ENCODE measurements around the gene HFE. TPM values are rescaled to one million over a fixed set of nuclear protein-coding genes. Genes with fewer than 3 reads are reported as not detected.

The HFE gene
- total RNA-seq, 2 donors from 2014 or later: 3.1 to 6.4 TPM

DNA sequence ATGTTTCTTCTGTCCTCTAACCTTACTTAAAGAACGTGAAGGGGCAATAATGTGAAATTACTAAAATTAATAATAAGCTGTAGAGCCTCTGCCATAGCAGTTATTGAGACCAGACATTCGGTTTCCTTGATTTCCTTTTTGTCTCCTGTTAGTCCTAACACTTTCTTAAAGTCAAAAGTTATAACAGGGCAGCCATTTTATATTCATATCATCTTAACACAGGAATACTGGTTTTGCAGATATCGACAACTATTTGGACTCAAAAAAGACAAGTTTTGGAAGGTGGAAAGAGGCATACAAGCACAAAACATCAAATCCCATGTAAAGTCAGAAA, 33.5 kb downstream of the HFE start:
- H3K4me1 ChIP-seq: peaks cover 0 to 6% of the 10 kb centered on the region in 2 donors
- H3K4me3 ChIP-seq: no peak overlapping the region
- no peaks in the 10 kb centered on the region for H3K36me3 ChIP-seq
- TF ChIP-seq, protein P1, sequence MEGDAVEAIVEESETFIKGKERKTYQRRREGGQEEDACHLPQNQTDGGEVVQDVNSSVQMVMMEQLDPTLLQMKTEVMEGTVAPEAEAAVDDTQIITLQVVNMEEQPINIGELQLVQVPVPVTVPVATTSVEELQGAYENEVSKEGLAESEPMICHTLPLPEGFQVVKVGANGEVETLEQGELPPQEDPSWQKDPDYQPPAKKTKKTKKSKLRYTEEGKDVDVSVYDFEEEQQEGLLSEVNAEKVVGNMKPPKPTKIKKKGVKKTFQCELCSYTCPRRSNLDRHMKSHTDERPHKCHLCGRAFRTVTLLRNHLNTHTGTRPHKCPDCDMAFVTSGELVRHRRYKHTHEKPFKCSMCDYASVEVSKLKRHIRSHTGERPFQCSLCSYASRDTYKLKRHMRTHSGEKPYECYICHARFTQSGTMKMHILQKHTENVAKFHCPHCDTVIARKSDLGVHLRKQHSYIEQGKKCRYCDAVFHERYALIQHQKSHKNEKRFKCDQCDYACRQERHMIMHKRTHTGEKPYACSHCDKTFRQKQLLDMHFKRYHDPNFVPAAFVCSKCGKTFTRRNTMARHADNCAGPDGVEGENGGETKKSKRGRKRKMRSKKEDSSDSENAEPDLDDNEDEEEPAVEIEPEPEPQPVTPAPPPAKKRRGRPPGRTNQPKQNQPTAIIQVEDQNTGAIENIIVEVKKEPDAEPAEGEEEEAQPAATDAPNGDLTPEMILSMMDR (IDR thresholded peaks at IDR 0.05): no peak
- H3K9me3 ChIP-seq: no peaks in the 10 kb centered on the region
- H3K27ac ChIP-seq: no peak overlapping the region
- no peaks in the 10 kb centered on the region for H3K27me3 ChIP-seq
- DNase-seq (ENCODE audit: low spot score): no peak

DNA sequence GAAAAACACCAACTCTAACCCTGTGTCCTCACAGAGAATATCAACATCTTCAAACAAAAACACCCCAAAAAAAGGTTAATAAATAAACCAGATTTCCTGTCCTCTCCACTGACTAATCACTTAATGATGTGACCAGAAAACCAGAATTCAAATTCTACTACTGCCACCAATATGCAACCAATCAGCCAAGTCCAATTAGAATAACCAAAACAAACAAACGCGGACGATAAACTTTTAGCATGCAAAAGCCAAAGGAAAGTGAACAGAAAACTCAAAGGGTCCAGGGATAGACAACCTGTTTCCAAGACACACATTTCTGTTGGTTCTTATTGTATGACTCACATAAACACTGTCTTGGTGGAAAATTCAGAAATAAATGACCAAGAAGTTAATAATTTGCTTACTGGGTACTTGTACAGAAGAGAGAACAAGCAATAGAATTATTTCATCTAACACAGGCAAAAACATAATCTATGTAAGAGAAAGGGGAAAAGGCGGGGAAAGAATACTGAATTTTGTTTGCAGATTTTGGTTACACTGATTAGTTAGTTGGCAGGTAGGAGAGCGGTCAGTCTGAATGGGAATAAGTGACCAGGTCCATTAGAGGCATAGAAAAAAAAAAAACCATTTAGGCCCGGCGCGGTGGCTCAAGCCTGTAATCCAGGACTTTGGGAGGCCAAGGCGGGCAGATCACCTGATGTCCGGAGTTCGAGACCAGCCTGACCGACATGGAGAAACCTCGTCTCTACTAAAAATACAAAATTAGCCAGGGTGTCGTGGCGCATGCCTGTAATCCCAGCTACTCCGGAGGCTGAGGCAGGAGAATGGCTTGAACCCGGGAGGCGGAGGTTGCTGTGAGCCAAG, 34.1 kb downstream of the HFE start:
- Histone ChIP-seq H3K36me3 (no peaks in the 10 kb centered on the region), H3K4me1 (peaks cover 0 to 6% of the 10 kb centered on the region in 2 donors), H3K27me3 (no peaks in the 10 kb centered on the region), H3K27ac (no peak overlapping the region), H3K4me3 (no peak overlapping the region), H3K9me3 (no peaks in the 10 kb centered on the region)
- DNase-seq (ENCODE audit: low spot score): no peak
- TF ChIP-seq, protein P1 (IDR thresholded peaks at IDR 0.05): no peak

DNA sequence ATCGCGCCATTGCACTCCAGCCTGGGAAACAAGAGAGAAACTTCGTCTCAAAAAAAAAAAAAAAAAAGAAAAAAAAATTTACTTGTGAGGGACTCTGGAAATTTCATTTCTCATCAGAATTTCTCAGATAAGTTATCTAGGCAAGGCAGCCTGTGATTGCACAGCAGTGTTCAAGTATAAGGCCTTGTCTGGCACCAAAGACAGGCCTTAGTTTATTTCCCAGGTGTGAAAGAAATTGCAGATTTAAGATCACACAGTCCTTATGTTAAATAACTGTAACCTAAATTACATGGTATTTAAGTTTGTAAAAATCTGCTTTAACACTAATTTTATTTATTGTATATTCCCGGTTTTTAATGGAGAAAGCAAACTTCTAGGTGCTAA, 34.8 kb downstream of the HFE start:
- peaks cover 0 to 9% of the 10 kb centered on the region in 2 donors for H3K4me1 ChIP-seq
- no peak for DNase-seq (ENCODE audit: low spot score)
- peak overlapping the region; percentile 92 to 98 for H3K27ac ChIP-seq
- H3K4me3 ChIP-seq: no peak overlapping the region
- H3K9me3 ChIP-seq: no peaks in the 10 kb centered on the region
- no peaks in the 10 kb centered on the region for H3K27me3 ChIP-seq
- H3K36me3 ChIP-seq: no peaks in the 10 kb centered on the region
- TF ChIP-seq, protein P1 (IDR thresholded peaks at IDR 0.05): no peak

DNA sequence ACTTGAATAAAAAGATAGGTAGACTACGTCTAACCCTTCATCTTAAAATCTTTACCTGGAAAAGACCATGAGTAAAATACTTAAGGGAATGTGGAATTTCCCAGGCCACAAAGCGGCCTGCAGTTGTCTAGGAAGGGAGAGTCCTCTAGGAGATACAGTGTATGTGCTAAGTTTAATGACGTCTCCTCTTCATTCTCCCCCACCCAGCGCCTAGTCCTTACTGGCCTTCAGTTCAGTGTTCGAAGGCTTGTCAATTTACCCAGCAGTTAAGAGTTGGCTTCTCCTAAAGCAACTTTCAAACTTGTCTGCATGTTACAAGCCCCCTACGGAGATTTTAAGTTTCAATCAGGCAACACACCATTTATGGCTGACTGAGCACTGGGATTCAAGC, 35.2 kb downstream of the HFE start:
- TF ChIP-seq, protein P1 (IDR thresholded peaks at IDR 0.05): no peak
- H3K36me3 ChIP-seq: no peaks in the 10 kb centered on the region
- H3K27me3 ChIP-seq: no peaks in the 10 kb centered on the region
- DNase-seq (ENCODE audit: low spot score): no peak
- peaks cover 0 to 13% of the 10 kb centered on the region in 2 donors for H3K4me1 ChIP-seq
- peak overlapping the region; percentile 92 to 98 for H3K27ac ChIP-seq
- H3K4me3 ChIP-seq: peak overlapping the region; percentile 88 to 91
- no peaks in the 10 kb centered on the region for H3K9me3 ChIP-seq

DNA sequence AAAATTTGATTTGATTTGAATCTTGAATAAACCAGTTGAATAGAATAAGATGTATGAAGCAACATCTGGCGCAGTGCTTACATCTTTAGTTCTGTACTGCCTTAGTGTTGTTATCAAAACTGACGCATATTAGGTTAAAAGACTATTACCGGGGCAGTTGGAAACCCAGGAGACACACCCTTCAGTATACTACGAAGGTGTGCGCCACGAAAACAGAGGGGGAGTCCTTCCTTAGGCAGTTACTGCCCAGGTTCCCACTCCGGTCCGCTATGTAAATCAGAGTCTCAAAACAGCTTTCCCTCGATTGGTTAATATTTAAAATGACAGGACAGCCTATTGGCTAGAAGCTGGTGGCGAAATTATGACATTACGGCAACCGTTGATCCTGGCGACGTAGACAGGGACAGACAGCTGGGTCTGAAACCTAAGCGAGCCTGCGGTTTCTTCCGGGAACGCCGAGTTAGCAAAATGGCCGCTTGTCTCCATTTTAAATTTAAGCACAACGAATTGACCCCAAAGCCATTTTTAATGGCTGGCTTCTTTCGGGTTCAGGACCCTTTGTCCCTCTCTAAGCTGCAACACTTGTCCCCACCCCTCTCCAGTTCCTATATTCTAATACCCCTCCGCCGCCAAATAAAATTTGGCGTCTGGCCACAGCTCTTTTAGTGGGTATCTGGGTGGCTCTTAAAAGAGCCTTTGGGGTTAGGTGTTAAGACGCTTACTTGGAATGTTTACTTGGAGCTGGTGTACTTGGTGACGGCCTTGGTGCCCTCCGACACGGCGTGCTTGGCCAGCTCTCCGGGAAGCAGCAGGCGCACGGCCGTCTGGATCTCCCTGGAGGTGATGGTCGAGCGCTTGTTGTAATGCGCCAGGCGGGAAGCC, 35.8 kb downstream of the HFE start:
- TF ChIP-seq, protein P1 (IDR thresholded peaks at IDR 0.05): no peak
- no peaks in the 10 kb centered on the region for H3K9me3 ChIP-seq
- peaks cover 1% of the 10 kb centered on the region for H3K36me3 ChIP-seq
- peak; percentile 98 for DNase-seq (ENCODE audit: low spot score)
- H3K27ac ChIP-seq: peak overlapping the region; percentile 92 to 98
- H3K4me1 ChIP-seq: peaks cover 0 to 19% of the 10 kb centered on the region in 2 donors
- H3K27me3 ChIP-seq: no peaks in the 10 kb centered on the region
- H3K4me3 ChIP-seq: peak overlapping the region; percentile 88 to 91

Data from right atrium auricular region (tissue), 2 donors.